HCT116 (cell line): ENCODE measurements around the gene SHROOM1. TPM values are rescaled to one million over a fixed set of nuclear protein-coding genes. Genes with fewer than 3 reads are reported as not detected.

Experiments used
- ATAC-seq: fragments of 200-7000 bp; cut with Tn5 transposase; 2 replicates; pipeline ENCODE4 v1.9.1; 2020; ENCODE audit warnings: mild to moderate bottlenecking, moderate library complexity
- BruUV-seq: library from RNA; stranded (reverse); fragments of 400-500 nt; replicated peaks from 2 replicates; lab custom pipeline; 2021; lab: Mats Ljungman, UMichigan
- CTCF ChIA-PET: fragments of 300-600 bp; sonication (Branson Sonifier 250); formaldehyde crosslinking; loops from one replicate; lab custom pipeline; 2021; ENCODE audit warnings: antibody characterized with exemption; lab: Charles Lee
- POLR2A ChIA-PET: fragments of 300-600, 350-600 bp; sonication (Branson Sonifier 250); formaldehyde crosslinking; loops from one replicate; lab custom pipeline; 2021; ENCODE audit warnings: antibody characterized with exemption; lab: Charles Lee
- RAD21 ChIA-PET, 2 experiments: fragments of 300-600 bp; sonication (Branson Sonifier 250); formaldehyde crosslinking; loops; one replicate each; lab custom pipeline; 2023; ENCODE audit warnings: low total read pairs in 2 of 2; ENCODE audit not compliant: uncharacterized antibody in 2 of 2, unreplicated experiment in 2 of 2, low non-redundant PET in 1 of 2; lab: Charles Lee
- DNase-seq: peaks from one replicate; pipeline ENCODE4 v3.0.0-alpha.2; 2010; ENCODE audit warnings: low read depth, low spot score
- H2AFZ ChIP-seq: fragments of 200-600 bp; shearing (Covaris generic), sonication (generic); 2 replicates; pipeline ENCODE4 v1.6.1; 2017; ENCODE audit warnings: low read depth, mixed run types, mixed read lengths, antibody characterized with exemption, low read length; ENCODE audit not compliant: poor library complexity, severe bottlenecking
- H3K27ac ChIP-seq: 2 replicates; pipeline ENCODE4 v1.5.1; 2012; ENCODE audit warnings: low read depth, low read length
- H3K27me3 ChIP-seq: fragments of 200-600 bp; sonication (generic); 2 replicates; pipeline ENCODE4 v1.6.1; 2016; ENCODE audit warnings: mixed run types, low read length, mixed read lengths; ENCODE audit not compliant: insufficient read depth
- H3K36me3 ChIP-seq, 2 experiments: fragments of 200-500 bp in 1 of 2; fragments of 200-600 bp in 1 of 2; sonication (Bioruptor generic) in 1 of 2; sonication (generic) in 1 of 2; 2 replicates each; pipeline versions ENCODE4 v1.5.1 to v1.6.1; 2014 to 2016; ENCODE audit warnings: low read length in 2 of 2, inconsistent platforms in 1 of 2, mixed read lengths in 1 of 2, mixed run types in 1 of 2; ENCODE audit not compliant: insufficient read depth in 2 of 2, control insufficient read depth in 1 of 2
- H3K4me1 ChIP-seq, 2 experiments: fragments of 200-600 bp in 1 of 2; sonication (generic) in 1 of 2; 2 replicates each; pipeline versions ENCODE4 v1.5.1 to v1.6.1; 2012 to 2017; ENCODE audit warnings: low read length in 2 of 2, inconsistent platforms in 1 of 2, mild to moderate bottlenecking in 1 of 2, mixed read lengths in 1 of 2, mixed run types in 1 of 2, moderate library complexity in 1 of 2; ENCODE audit not compliant: insufficient read depth in 2 of 2, control insufficient read depth in 1 of 2
- H3K4me2 ChIP-seq: fragments of 200-600 bp; sonication (generic); 2 replicates; pipeline ENCODE4 v1.6.1; 2017; ENCODE audit warnings: mixed run types, low read length, mixed read lengths
- H3K4me3 ChIP-seq, 2 experiments: fragments of 200-600 bp in 1 of 2; sonication (generic) in 1 of 2; replicated peaks in 1 of 2; 2 replicates each; pipeline ENCODE4 v1.5.1; 2011 to 2016; ENCODE audit warnings: low read length in 2 of 2, control low read depth in 1 of 2, low read depth in 1 of 2, mild to moderate bottlenecking in 1 of 2, mixed read lengths in 1 of 2, mixed run types in 1 of 2
- H3K79me2 ChIP-seq: fragments of 200-600 bp; sonication (generic); 2 replicates; pipeline ENCODE4 v1.6.1; 2017; ENCODE audit warnings: mild to moderate bottlenecking, mixed run types, low read length, moderate library complexity, mixed read lengths; ENCODE audit not compliant: insufficient read depth
- H3K9ac ChIP-seq: fragments of 200-600 bp; sonication (generic); 2 replicates; pipeline ENCODE4 v1.6.1; 2016; ENCODE audit warnings: low read length, mixed read lengths
- H3K9me2 ChIP-seq: fragments of 200-600 bp; sonication (generic), shearing (Covaris generic); 2 replicates; pipeline ENCODE4 v1.6.1; 2017; ENCODE audit warnings: mixed run types, mild to moderate bottlenecking, moderate library complexity; ENCODE audit not compliant: insufficient read depth
- H3K9me3 ChIP-seq, 2 experiments: fragments of 200-500 bp in 1 of 2; fragments of 200-600 bp in 1 of 2; sonication (Bioruptor generic) in 1 of 2; sonication (generic) in 1 of 2; 2 replicates each; pipeline ENCODE4 v1.6.1; 2014 to 2017; ENCODE audit warnings: low read length in 2 of 2, mixed read lengths in 2 of 2, inconsistent platforms in 1 of 2, low read depth in 1 of 2, mild to moderate bottlenecking in 1 of 2, mixed run types in 1 of 2, moderate library complexity in 1 of 2; ENCODE audit not compliant: control insufficient read depth in 1 of 2, insufficient read depth in 1 of 2
- H4K20me1 ChIP-seq: fragments of 200-600 bp; sonication (generic), shearing (Covaris generic); 2 replicates; pipeline ENCODE4 v1.6.1; 2017; ENCODE audit warnings: mixed run types, mild to moderate bottlenecking, moderate library complexity; ENCODE audit not compliant: insufficient read depth
- ATF3 ChIP-seq: IDR thresholded peaks from 2 replicates; pipeline ENCODE4 v1.6.1; 2012
- CBX3 ChIP-seq: IDR thresholded peaks from 2 replicates; pipeline ENCODE4 v1.6.1; 2012; ENCODE audit warnings: low read depth
- CEBPB ChIP-seq: IDR thresholded peaks from 2 replicates; pipeline ENCODE4 v1.6.1; 2012; ENCODE audit warnings: low read depth
- CTCF ChIP-seq, 3 experiments: fragments of 200-600 bp in 1 of 3; sonication (generic) in 1 of 3; IDR thresholded peaks in 2 of 3; conservative IDR thresholded peaks in 1 of 3; 2 replicates each; pipeline ENCODE4 v1.5.1; 2012 to 2017; ENCODE audit warnings: low read depth in 2 of 3, low read length in 2 of 3, antibody characterized with exemption in 1 of 3, borderline replicate concordance in 1 of 3, control low read depth in 1 of 3, mild to moderate bottlenecking in 1 of 3, mixed read lengths in 1 of 3, mixed run types in 1 of 3, moderate library complexity in 1 of 3; ENCODE audit not compliant: insufficient read depth in 1 of 3
- EGR1 ChIP-seq: IDR thresholded peaks from 2 replicates; pipeline ENCODE4 v1.6.1; 2012; ENCODE audit warnings: low read depth
- ELF1 ChIP-seq: IDR thresholded peaks from 2 replicates; pipeline ENCODE4 v1.6.1; 2012; ENCODE audit warnings: low read depth, borderline replicate concordance
- EZH2 ChIP-seq: fragments of 200-600 bp; sonication (generic); IDR thresholded peaks from 2 replicates; pipeline ENCODE4 v1.6.1; 2017; ENCODE audit warnings: antibody characterized with exemption, mixed run types
- EZH2phosphoT487 ChIP-seq: fragments of 200-600 bp; IDR thresholded peaks from 2 replicates; pipeline ENCODE4 v1.6.1; 2018; ENCODE audit warnings: antibody characterized with exemption, borderline replicate concordance
- JUND ChIP-seq: IDR thresholded peaks from 2 replicates; pipeline ENCODE4 v1.6.1; 2012
- MAX ChIP-seq: IDR thresholded peaks from 2 replicates; pipeline ENCODE4 v1.6.1; 2012
- POLR2A ChIP-seq: IDR thresholded peaks from 2 replicates; pipeline ENCODE4 v1.7.0; 2011; ENCODE audit warnings: borderline replicate concordance; ENCODE audit not compliant: insufficient read depth, insufficient read length; ENCODE audit errors: extremely low read depth
- RAD21 ChIP-seq: IDR thresholded peaks from 2 replicates; pipeline ENCODE4 v1.6.1; 2012; ENCODE audit warnings: low read depth, mild to moderate bottlenecking
- SP1 ChIP-seq: IDR thresholded peaks from 2 replicates; pipeline ENCODE4 v1.6.1; 2012; ENCODE audit warnings: low read depth
- SRF ChIP-seq: IDR thresholded peaks from 2 replicates; pipeline ENCODE4 v1.6.1; 2012; ENCODE audit warnings: low read depth
- TCF7L2 ChIP-seq: IDR thresholded peaks from 2 replicates; pipeline ENCODE4 v1.7.0; 2011; ENCODE audit warnings: borderline replicate concordance, inconsistent platforms; ENCODE audit not compliant: insufficient read depth, insufficient read length; ENCODE audit errors: extremely low read depth
- YY1 ChIP-seq: IDR thresholded peaks from 2 replicates; pipeline ENCODE4 v1.6.1; 2011; ENCODE audit warnings: low read length, low read depth, moderate library complexity, mild to moderate bottlenecking; ENCODE audit not compliant: insufficient replicate concordance; ENCODE audit errors: extremely low read depth
- ZFX ChIP-seq: fragments of 450-650 bp; IDR thresholded peaks from 2 replicates; pipeline ENCODE4 v1.6.1; 2017
- intact Hi-C: fragments of 100-400 bp; cut with micrococcal nuclease; formaldehyde crosslinking; loops from 2 replicates; pipeline ENCODE4 v1.10.0; 2022
- total RNA-seq: library from RNA; stranded (reverse); gene quantifications from one replicate; pipeline ENCODE4 v1.2.1, GENCODE V29; 2021; ENCODE audit not compliant: unreplicated experiment

SHROOM1 gene
- total RNA-seq, 1 experiment from 2014 or later: 9.5 TPM

GRCh38 chr5:132779961-132780360 lies 50.5 kb downstream of the SHROOM1 start:
- Histone ChIP-seq H3K9me3 (no peaks in the 10 kb centered on the region), H4K20me1 (no peaks in the 10 kb centered on the region), H3K79me2 (peaks cover 13% of the 10 kb centered on the region), H3K9ac (no peak overlapping the region), H3K4me2 (no peak overlapping the region), H3K9me2 (no peaks in the 10 kb centered on the region), H3K27me3 (no peaks in the 10 kb centered on the region), H3K36me3 (no peaks in the 10 kb centered on the region), H3K4me3 (no peak overlapping the region), H2AFZ (no peak overlapping the region), H3K4me1 (peaks cover 6 to 25% of the 10 kb centered on the region in 2 experiments), H3K27ac (no peak overlapping the region)
- ATAC-seq (no peak), DNase-seq (no peak)
- intact Hi-C loops: no loop called here
- TF ChIP-seq CBX3: no peak
- TF ChIP-seq TCF7L2: no peak
- no peak for TF ChIP-seq SP1
- no peak for TF ChIP-seq EZH2phosphoT487
- no peak for TF ChIP-seq EZH2
- TF ChIP-seq POLR2A: no peak
- no peak for TF ChIP-seq CEBPB
- no peak for TF ChIP-seq ELF1
- no peak for TF ChIP-seq ZFX
- no peak for TF ChIP-seq YY1
- no peak for TF ChIP-seq RAD21
- no peak for TF ChIP-seq JUND
- TF ChIP-seq MAX: no peak
- TF ChIP-seq SRF: no peak
- TF ChIP-seq EGR1: no peak
- TF ChIP-seq ATF3: no peak
- TF ChIP-seq CTCF (IDR thresholded peaks at IDR 0.05 in 2 of 3, conservative IDR thresholded peaks at IDR 0.05 in 1 of 3; ENCODE audit: borderline replicate concordance in 1 of 3, insufficient read depth in 1 of 3, low read depth in 2 of 3, low read length in 2 of 3): no peak
- POLR2A ChIA-PET: no interaction called here
- CTCF ChIA-PET: no interaction called here
- RAD21 ChIA-PET: no interaction called here
- BruUV-seq: no TSS peak
